ENCODE measurements around the gene PRKCD.

The PRKCD gene

GRCh38 chr3:53226142-53226840, 65.3 kb downstream of the PRKCD start:
- H3K4me1 ChIP-seq = no peaks in the 10 kb centered on the region

GRCh38 chr3:53226841-53227407, 65.9 kb downstream of the PRKCD start:
- H3K36me3 ChIP-seq = peaks cover 51% of the 10 kb centered on the region
- TF ChIP-seq CTCF (IDR thresholded peaks at IDR 0.05; ENCODE audit: low read depth, low read length) = no peak
- no peaks in the 10 kb centered on the region for H3K27me3 ChIP-seq
- no peak overlapping the region for H3K4me3 ChIP-seq (ENCODE audit: low read depth, low read length)
- no peaks in the 10 kb centered on the region for H3K9me3 ChIP-seq
- H3K4me1 ChIP-seq = no peaks in the 10 kb centered on the region
- DNase-seq = no peak

More at GRCh38 chr3:53226142-53226840, 65.3 kb downstream of the PRKCD start:
- Histone ChIP-seq H3K36me3 (peaks cover 51% of the 10 kb centered on the region), H3K9me3 (no peaks in the 10 kb centered on the region), H3K4me3 (ENCODE audit: low read depth, low read length) (no peak overlapping the region), H3K27me3 (no peaks in the 10 kb centered on the region)
- no peak for DNase-seq
- no peak for TF ChIP-seq CTCF (IDR thresholded peaks at IDR 0.05; ENCODE audit: low read depth, low read length)

GRCh38 chr3:53227993-53228885, 67.2 kb downstream of the PRKCD start:
- H3K27me3 ChIP-seq = no peaks in the 10 kb centered on the region
- TF ChIP-seq CTCF (IDR thresholded peaks at IDR 0.05; ENCODE audit: low read depth, low read length) = no peak
- no peaks in the 10 kb centered on the region for H3K4me1 ChIP-seq
- H3K36me3 ChIP-seq = peaks cover 60% of the 10 kb centered on the region
- H3K4me3 ChIP-seq (ENCODE audit: low read depth, low read length) = no peak overlapping the region
- DNase-seq = no peak
- H3K9me3 ChIP-seq = no peaks in the 10 kb centered on the region

GRCh38 chr3:53229171-53229570, 68.2 kb downstream of the PRKCD start:
- H3K27me3 ChIP-seq = no peaks in the 10 kb centered on the region
- peaks cover 69% of the 10 kb centered on the region for H3K36me3 ChIP-seq
- no peak for DNase-seq
- no peak for TF ChIP-seq CTCF (IDR thresholded peaks at IDR 0.05; ENCODE audit: low read depth, low read length)
- H3K4me1 ChIP-seq = no peaks in the 10 kb centered on the region
- H3K4me3 ChIP-seq (ENCODE audit: low read depth, low read length) = no peak overlapping the region
- H3K9me3 ChIP-seq = no peaks in the 10 kb centered on the region

- DNase-seq = no peak
- Histone ChIP-seq H3K9me3 (no peaks in the 10 kb centered on the region), H3K4me3 (ENCODE audit: low read depth, low read length) (no peak overlapping the region), H3K4me1 (no peaks in the 10 kb centered on the region), H3K36me3 (peaks cover 74% of the 10 kb centered on the region), H3K27me3 (no peaks in the 10 kb centered on the region)
- no peak for TF ChIP-seq CTCF (IDR thresholded peaks at IDR 0.05; ENCODE audit: low read depth, low read length)
These were observed 68.6 kb downstream of the PRKCD start for GRCh38 chr3:53229606-53230005.

Measured in BE2C (cell line).